ENCODE results near the gene GALNT16. TPM values are rescaled to one million over a fixed set of nuclear protein-coding genes. Genes with fewer than 3 reads are reported as not detected.

The GALNT16 gene
- total RNA-seq, 1 donor from 2014 or later: 3.1 TPM

- DNase-seq (ENCODE audit: extremely low spot score, unreplicated experiment): peak; percentile 96
- peaks cover 53% of the 10 kb centered on the region for H3K4me1 Mint-ChIP-seq (ENCODE audit: unreplicated experiment)
- peak within 1 kb of the TSS; percentile 100 for H3K27ac Mint-ChIP-seq (ENCODE audit: unreplicated experiment)
- H3K36me3 Mint-ChIP-seq (ENCODE audit: unreplicated experiment): peaks cover 22% of the 10 kb centered on the region
- no peak for TF ChIP-seq CTCF (IDR thresholded peaks at IDR 0.05)
- H3K9me3 Mint-ChIP-seq (ENCODE audit: unreplicated experiment): no peaks in the 10 kb centered on the region
- peak within 1 kb of the TSS; percentile 95 for H3K4me3 Mint-ChIP-seq (ENCODE audit: unreplicated experiment)
- H3K27me3 Mint-ChIP-seq (ENCODE audit: unreplicated experiment): no peaks in the 10 kb centered on the region
These were observed 138.3 kb downstream of the GALNT16 start, which contains the start of the genes ERH and SLC39A9 for GRCh38 chr14:69398053-69398817. TSS of gene ERH (minus strand) at chr14:69398299. CDS start at chr14:69398233, 66 bp downstream. TSS of gene SLC39A9 (plus strand) at chr14:69398692. CDS start at chr14:69399370, 678 bp downstream.

GRCh38 chr14:69398818-69399210 is 138.9 kb downstream of the GALNT16 start:
- H3K4me3 Mint-ChIP-seq (ENCODE audit: unreplicated experiment): peak overlapping the region; percentile 95
- no peak for TF ChIP-seq CTCF (IDR thresholded peaks at IDR 0.05)
- H3K4me1 Mint-ChIP-seq (ENCODE audit: unreplicated experiment): peaks cover 53% of the 10 kb centered on the region

DNA sequence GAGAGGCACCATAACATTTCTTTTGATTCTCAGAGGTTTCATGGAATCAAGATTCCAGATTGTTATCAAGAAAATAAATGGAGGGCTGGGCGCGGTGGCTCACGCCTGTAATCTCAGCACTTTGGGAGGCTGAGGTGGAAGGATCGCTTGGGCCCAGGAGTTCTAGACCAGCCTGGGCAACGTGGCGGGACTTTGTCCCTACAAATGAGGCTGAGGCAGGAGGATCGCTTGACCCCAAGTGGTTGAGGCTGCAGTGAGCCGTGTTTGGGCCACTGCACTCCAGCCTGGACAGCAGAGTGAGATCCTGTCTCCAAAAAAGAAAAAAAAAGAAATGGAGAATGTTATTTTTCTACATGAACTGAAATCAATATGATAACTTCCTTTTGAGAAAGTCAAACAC is 139.8 kb downstream of the GALNT16 start:
- no peak overlapping the region for H3K27ac Mint-ChIP-seq (ENCODE audit: unreplicated experiment)

More at GRCh38 chr14:69398818-69399210, 138.9 kb downstream of the GALNT16 start:
- peak overlapping the region; percentile 100 for H3K27ac Mint-ChIP-seq (ENCODE audit: unreplicated experiment)
- H3K27me3 Mint-ChIP-seq (ENCODE audit: unreplicated experiment): no peaks in the 10 kb centered on the region
- H3K36me3 Mint-ChIP-seq (ENCODE audit: unreplicated experiment): peaks cover 17% of the 10 kb centered on the region
- H3K9me3 Mint-ChIP-seq (ENCODE audit: unreplicated experiment): no peaks in the 10 kb centered on the region
- no peak for DNase-seq (ENCODE audit: extremely low spot score, unreplicated experiment)

GRCh38 chr14:69400154-69400553 is 140.2 kb downstream of the GALNT16 start:
- H3K4me3 Mint-ChIP-seq (ENCODE audit: unreplicated experiment): peak overlapping the region; percentile 95
- no peak overlapping the region for H3K27ac Mint-ChIP-seq (ENCODE audit: unreplicated experiment)
- TF ChIP-seq CTCF (IDR thresholded peaks at IDR 0.05): no peak
- H3K4me1 Mint-ChIP-seq (ENCODE audit: unreplicated experiment): peaks cover 55% of the 10 kb centered on the region
- H3K27me3 Mint-ChIP-seq (ENCODE audit: unreplicated experiment): no peaks in the 10 kb centered on the region
- no peak for DNase-seq (ENCODE audit: extremely low spot score, unreplicated experiment)
- no peaks in the 10 kb centered on the region for H3K9me3 Mint-ChIP-seq (ENCODE audit: unreplicated experiment)
- peaks cover 8% of the 10 kb centered on the region for H3K36me3 Mint-ChIP-seq (ENCODE audit: unreplicated experiment)

More for the DNA sequence above, 139.8 kb downstream of the GALNT16 start:
- H3K27me3 Mint-ChIP-seq (ENCODE audit: unreplicated experiment): no peaks in the 10 kb centered on the region
- peak overlapping the region; percentile 95 for H3K4me3 Mint-ChIP-seq (ENCODE audit: unreplicated experiment)
- peaks cover 55% of the 10 kb centered on the region for H3K4me1 Mint-ChIP-seq (ENCODE audit: unreplicated experiment)
- peaks cover 12% of the 10 kb centered on the region for H3K36me3 Mint-ChIP-seq (ENCODE audit: unreplicated experiment)
- TF ChIP-seq CTCF (IDR thresholded peaks at IDR 0.05): no peak
- no peaks in the 10 kb centered on the region for H3K9me3 Mint-ChIP-seq (ENCODE audit: unreplicated experiment)
- DNase-seq (ENCODE audit: extremely low spot score, unreplicated experiment): no peak

- Mint-ChIP-seq H3K36me3 (ENCODE audit: unreplicated experiment) (no peaks in the 10 kb centered on the region), H3K4me3 (ENCODE audit: unreplicated experiment) (peak overlapping the region; percentile 14)
These were observed 141.9 kb downstream of the GALNT16 start for GRCh38 chr14:69401841-69402240.

More at GRCh38 chr14:69401841-69402240, 141.9 kb downstream of the GALNT16 start:
- H3K27ac Mint-ChIP-seq (ENCODE audit: unreplicated experiment): no peak overlapping the region
- H3K4me1 Mint-ChIP-seq (ENCODE audit: unreplicated experiment): peaks cover 42% of the 10 kb centered on the region
- H3K9me3 Mint-ChIP-seq (ENCODE audit: unreplicated experiment): no peaks in the 10 kb centered on the region
- no peak for DNase-seq (ENCODE audit: extremely low spot score, unreplicated experiment)
- no peak for TF ChIP-seq CTCF (IDR thresholded peaks at IDR 0.05)
- no peaks in the 10 kb centered on the region for H3K27me3 Mint-ChIP-seq (ENCODE audit: unreplicated experiment)

Data from osteocyte (in vitro differentiated cells).